ENCODE data around the gene ANKRD10.
A peak's percentile ranks its signal among the peaks of the same experiment; 100 is the strongest.

ANKRD10 gene

GRCh38 chr13:110944968-110945927, 30.4 kb upstream of the ANKRD10 start:
- DNase-seq (ENCODE audit: low read depth in 2 of 3, low spot score in 1 of 3) = no peak

- peak in 1 of 3 donors; percentile 20 for DNase-seq (ENCODE audit: low read depth in 2 of 3, low spot score in 1 of 3)
These were observed 29.5 kb upstream of the ANKRD10 start for GRCh38 chr13:110944121-110944967.

- peak in 2 of 3 donors; percentile 15 to 23 for DNase-seq (ENCODE audit: low read depth in 2 of 3, low spot score in 1 of 3)
These were observed 27.5 kb upstream of the ANKRD10 start for GRCh38 chr13:110942248-110942981.

GRCh38 chr13:110938662-110939421, 24.0 kb upstream of the ANKRD10 start:
- no peak for DNase-seq (ENCODE audit: low read depth in 2 of 3, low spot score in 1 of 3)

- DNase-seq (ENCODE audit: low read depth in 2 of 3, low spot score in 1 of 3) = no peak
These were observed 22.8 kb upstream of the ANKRD10 start for GRCh38 chr13:110937511-110938285.

- DNase-seq (ENCODE audit: low read depth in 2 of 3, low spot score in 1 of 3) = no peak
These were observed 21.6 kb upstream of the ANKRD10 start for GRCh38 chr13:110936519-110936918.

GRCh38 chr13:110932588-110932987, 17.7 kb upstream of the ANKRD10 start:
- no peak for DNase-seq (ENCODE audit: low read depth in 2 of 3, low spot score in 1 of 3)

GRCh38 chr13:110929104-110929777, 14.4 kb upstream of the ANKRD10 start:
- no peak for DNase-seq (ENCODE audit: low read depth in 2 of 3, low spot score in 1 of 3)

GRCh38 chr13:110925023-110925612, 10.2 kb upstream of the ANKRD10 start:
- no peak for DNase-seq (ENCODE audit: low read depth in 2 of 3, low spot score in 1 of 3)

GRCh38 chr13:110924639-110924934, 9.7 kb upstream of the ANKRD10 start:
- DNase-seq (ENCODE audit: low read depth in 2 of 3, low spot score in 1 of 3) = no peak

GRCh38 chr13:110923777-110924638, 9.1 kb upstream of the ANKRD10 start:
- no peak for DNase-seq (ENCODE audit: low read depth in 2 of 3, low spot score in 1 of 3)

- DNase-seq (ENCODE audit: low read depth in 2 of 3, low spot score in 1 of 3) = no peak
These were observed 8.2 kb upstream of the ANKRD10 start for GRCh38 chr13:110923086-110923485.

GRCh38 chr13:110922506-110922905, 7.6 kb upstream of the ANKRD10 start:
- no peak for DNase-seq (ENCODE audit: low read depth in 2 of 3, low spot score in 1 of 3)

- no peak for DNase-seq (ENCODE audit: low read depth in 2 of 3, low spot score in 1 of 3)
These were observed 6.8 kb upstream of the ANKRD10 start for GRCh38 chr13:110921695-110922094.

GRCh38 chr13:110921209-110921608, 6.3 kb upstream of the ANKRD10 start:
- no peak for DNase-seq (ENCODE audit: low read depth in 2 of 3, low spot score in 1 of 3)

- DNase-seq (ENCODE audit: low read depth in 2 of 3, low spot score in 1 of 3) = no peak
These were observed 5.2 kb upstream of the ANKRD10 start for GRCh38 chr13:110920038-110920437.

- DNase-seq (ENCODE audit: low read depth in 2 of 3, low spot score in 1 of 3) = no peak
These were observed 1.7 kb upstream of the ANKRD10 start for GRCh38 chr13:110916301-110917142.
